ENCODE results near the gene CNTN5. TPM values are rescaled to one million over a fixed set of nuclear protein-coding genes. Genes with fewer than 3 reads are reported as not detected.
A peak's percentile ranks its signal among the peaks of the same experiment; 100 is the strongest.

CNTN5 gene
- total and polyA plus RNA-seq, 10 of the 15 experiments (the other 5 are each of a cell fraction or from before 2014, with no cell fraction given): 0.01 TPM; not detected in 9

DNA sequence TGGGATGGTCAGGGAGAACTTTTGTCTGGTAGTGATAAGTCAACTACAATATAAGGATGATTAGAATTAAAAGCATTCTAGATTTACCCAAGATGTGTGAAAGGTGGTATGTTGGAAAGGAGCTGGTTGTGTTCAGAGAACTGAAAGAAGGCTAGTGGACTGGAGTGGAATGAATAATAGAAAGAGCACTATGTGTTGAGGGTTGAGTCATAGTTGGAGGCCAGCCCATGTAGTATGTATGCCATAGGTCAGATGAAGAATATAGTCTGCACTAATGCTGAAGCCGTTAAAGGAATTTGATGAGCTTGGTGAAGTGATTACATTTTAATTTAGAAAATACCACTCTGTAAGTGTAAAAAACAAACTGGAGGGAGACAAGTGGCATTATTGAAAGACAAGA, 514.1 kb downstream of the CNTN5 start (continued):
- TF ChIP-seq HCFC1 (IDR thresholded peaks at IDR 0.05; ENCODE audit: low read length): no peak
- TF ChIP-seq NFYA (IDR thresholded peaks at IDR 0.05; ENCODE audit: borderline replicate concordance, low read depth, low read length): no peak

DNA sequence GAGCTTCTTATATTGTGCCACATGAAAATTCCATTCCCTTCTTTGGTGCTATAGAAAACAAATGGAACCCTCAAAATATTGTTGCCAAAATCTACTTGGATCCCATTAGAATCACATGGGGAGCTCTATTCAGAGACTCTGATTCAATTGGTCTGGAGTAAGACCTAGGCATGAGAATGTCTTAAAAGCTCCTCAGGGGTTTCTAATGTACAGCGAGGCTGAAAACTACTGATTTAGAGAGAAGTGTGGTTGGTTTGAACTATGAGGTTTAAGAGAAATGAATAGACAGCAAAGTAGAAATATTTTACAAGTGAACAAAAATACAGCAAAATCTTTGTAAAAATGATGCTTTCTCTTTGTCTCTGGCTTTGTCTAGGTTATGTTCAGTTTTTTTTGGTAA, 514.7 kb downstream of the CNTN5 start:
- peak; percentile 53; the same call in 2 of the 3 replicates for ATAC-seq
- H3K79me2 ChIP-seq (ENCODE audit: control insufficient read depth, insufficient read depth, low read length): no peaks in the 10 kb centered on the region
- BruUV-seq (replicated peaks): no TSS peak
- 0% methylated on average over 1 of the region's 1 CpG for WGBS (ENCODE audit: insufficient coverage, insufficient replicate concordance, low lambda C conversion rate, missing lambda C conversion rate)
- SMC1A ChIA-PET (ENCODE audit: uncharacterized antibody, unreplicated experiment): interaction anchor here (1.0 to 1.7 kb wide), 9 partner anchors 9 to 152 kb away, joined by 3 to 9 read pairs (median 5); no protein-coding TSS in a partner anchor
- CTCF ChIA-PET: interaction anchor here (0.9 to 1.1 kb wide), 3 partner anchors 9 to 151 kb away, joined by 3 to 4 read pairs (median 3); no protein-coding TSS in a partner anchor
- H3K36me3 ChIP-seq (ENCODE audit: control insufficient read depth in 2 of 2, insufficient read depth in 2 of 2, low read length in 1 of 2): no peaks in the 10 kb centered on the region
- H4K20me1 ChIP-seq (ENCODE audit: control insufficient read depth, insufficient read depth): no peaks in the 10 kb centered on the region
- POLR2A ChIA-PET: interaction anchor here (0.6 kb wide), 1 partner anchor 18 kb away, joined by 3 read pairs; no protein-coding TSS in a partner anchor
- no peak overlapping the region for H2AFZ ChIP-seq (ENCODE audit: control insufficient read depth, low read depth, low read length)
- no peaks in the 10 kb centered on the region for H3K27me3 ChIP-seq (replicated peaks in 1 of 2; ENCODE audit: control insufficient read depth in 2 of 2, insufficient read depth in 2 of 2, low read length in 1 of 2)
- in situ Hi-C loops (cut with MboI): no loop called here
- DNase-seq (ENCODE audit: low read depth, low spot score): no peak
- H3K9me3 ChIP-seq (replicated peaks; ENCODE audit: control insufficient read depth, insufficient read depth, low read length): no peaks in the 10 kb centered on the region
- H3K4me3 ChIP-seq: no peak overlapping the region
- RAD21 ChIA-PET (ENCODE audit: unreplicated experiment): interaction anchor here (1.1 to 1.7 kb wide), 4 partner anchors 9 to 31 kb away, joined by 3 to 7 read pairs (median 6); no protein-coding TSS in a partner anchor
- no peak for FAIRE-seq
- no peak overlapping the region for H3K27ac ChIP-seq (ENCODE audit: control insufficient read depth, insufficient read depth)
- H3K4me1 ChIP-seq (ENCODE audit: control insufficient read depth, insufficient read depth, low read length): no peaks in the 10 kb centered on the region
- intact Hi-C loops (cut with micrococcal nuclease; ENCODE audit: unreplicated experiment): loop anchor here (10.0 kb wide), 1 partner anchor 199 kb away; no protein-coding TSS in a partner anchor
- no peak for TF ChIP-seq CBX5 (IDR thresholded peaks at IDR 0.05; ENCODE audit: low read depth)
- TF ChIP-seq LARP7 (IDR thresholded peaks at IDR 0.05): no peak
- no peak for TF ChIP-seq KAT2A (conservative IDR thresholded peaks at IDR 0.05; ENCODE audit: control insufficient read depth, low read depth, low read length)
- TF ChIP-seq SMAD5 (IDR thresholded peaks at IDR 0.05; ENCODE audit: low read depth): no peak
- no peak for TF ChIP-seq CBX3 (IDR thresholded peaks at IDR 0.05; ENCODE audit: borderline replicate concordance, low read depth)
- TF ChIP-seq PML (IDR thresholded peaks at IDR 0.05; ENCODE audit: low read length): no peak
- no peak for TF ChIP-seq ESRRA (IDR thresholded peaks at IDR 0.05; ENCODE audit: low read length)
- TF ChIP-seq RB1 (IDR thresholded peaks at IDR 0.05; ENCODE audit: borderline replicate concordance): no peak
- TF ChIP-seq ETV6 (conservative IDR thresholded peaks at IDR 0.05 in 1 of 2, IDR thresholded peaks at IDR 0.05 in 1 of 2; ENCODE audit: borderline replicate concordance in 1 of 2, low read depth in 1 of 2): no peak
- TF ChIP-seq ZNF24 (IDR thresholded peaks at IDR 0.05): no peak
- no peak for TF ChIP-seq SREBF2 (IDR thresholded peaks at IDR 0.05; ENCODE audit: low read length)
- TF ChIP-seq GATAD2B (conservative IDR thresholded peaks at IDR 0.05; ENCODE audit: low read depth): no peak
- TF ChIP-seq TAF1 (IDR thresholded peaks at IDR 0.05; ENCODE audit: borderline replicate concordance, low read depth, low read length): no peak
- no peak overlapping the region for H3K4me2 ChIP-seq (ENCODE audit: control insufficient read depth, insufficient read depth)
- H3K9ac ChIP-seq (ENCODE audit: control insufficient read depth, insufficient read depth, low read length): no peak overlapping the region
